Activated CD4-positive, alpha-beta T cell treated with anti-CD3 and anti-CD28 coated beads, Interleukin-2, Interleukin-4, amounts not matched to agents 100 ng/mL and 50 ng/mL, durations not matched to agents 16 hours and 8 hours (primary cell): ENCODE measurements around the gene LDLRAD4.

Experiments
- DNase-seq: peaks from one replicate; pipeline ENCODE4 v3.0.0-alpha.2; 2020; ENCODE audit warnings: low spot score

Gene LDLRAD4

GRCh38 chr18:13406736-13407135, 188.2 kb downstream of the LDLRAD4 start:
- DNase-seq = no peak

- no peak for DNase-seq
These were observed 188.9 kb downstream of the LDLRAD4 start for GRCh38 chr18:13407484-13407883.

GRCh38 chr18:13409026-13409425, 190.5 kb downstream of the LDLRAD4 start:
- no peak for DNase-seq

- no peak for DNase-seq
These were observed 191.4 kb downstream of the LDLRAD4 start for GRCh38 chr18:13409997-13410396.

GRCh38 chr18:13410471-13410870, 191.9 kb downstream of the LDLRAD4 start:
- no peak for DNase-seq

- no peak for DNase-seq
These were observed 193.5 kb downstream of the LDLRAD4 start for GRCh38 chr18:13412017-13412416.

GRCh38 chr18:13412901-13413300, 194.3 kb downstream of the LDLRAD4 start:
- DNase-seq = no peak

GRCh38 chr18:13414102-13414501, 195.5 kb downstream of the LDLRAD4 start:
- DNase-seq = no peak

GRCh38 chr18:13414521-13414920, 196.0 kb downstream of the LDLRAD4 start:
- no peak for DNase-seq

- no peak for DNase-seq
These were observed 197.2 kb downstream of the LDLRAD4 start for GRCh38 chr18:13415736-13416135.

GRCh38 chr18:13416208-13416607, 197.6 kb downstream of the LDLRAD4 start:
- DNase-seq = no peak

GRCh38 chr18:13416848-13417247, 198.3 kb downstream of the LDLRAD4 start:
- DNase-seq = no peak

GRCh38 chr18:13418013-13418710, 199.6 kb downstream of the LDLRAD4 start:
- no peak for DNase-seq

GRCh38 chr18:13420969-13421686, 202.6 kb downstream of the LDLRAD4 start:
- no peak for DNase-seq

GRCh38 chr18:13422541-13423147, 204.1 kb downstream of the LDLRAD4 start:
- DNase-seq = no peak

GRCh38 chr18:13423352-13423751, 204.8 kb downstream of the LDLRAD4 start:
- DNase-seq = no peak

- DNase-seq = no peak
These were observed 205.8 kb downstream of the LDLRAD4 start for GRCh38 chr18:13424363-13424762.

- no peak for DNase-seq
These were observed 207.0 kb downstream of the LDLRAD4 start for GRCh38 chr18:13425357-13426091.

GRCh38 chr18:13427354-13427753, 208.8 kb downstream of the LDLRAD4 start:
- no peak for DNase-seq

- DNase-seq = peak; percentile 23
These were observed 209.8 kb downstream of the LDLRAD4 start for GRCh38 chr18:13428319-13428718.

GRCh38 chr18:13429016-13429415, 210.5 kb downstream of the LDLRAD4 start:
- DNase-seq = no peak

GRCh38 chr18:13429884-13430510, 211.4 kb downstream of the LDLRAD4 start:
- DNase-seq = no peak
